ENCODE results near the gene DBH.

The DBH gene

DNA sequence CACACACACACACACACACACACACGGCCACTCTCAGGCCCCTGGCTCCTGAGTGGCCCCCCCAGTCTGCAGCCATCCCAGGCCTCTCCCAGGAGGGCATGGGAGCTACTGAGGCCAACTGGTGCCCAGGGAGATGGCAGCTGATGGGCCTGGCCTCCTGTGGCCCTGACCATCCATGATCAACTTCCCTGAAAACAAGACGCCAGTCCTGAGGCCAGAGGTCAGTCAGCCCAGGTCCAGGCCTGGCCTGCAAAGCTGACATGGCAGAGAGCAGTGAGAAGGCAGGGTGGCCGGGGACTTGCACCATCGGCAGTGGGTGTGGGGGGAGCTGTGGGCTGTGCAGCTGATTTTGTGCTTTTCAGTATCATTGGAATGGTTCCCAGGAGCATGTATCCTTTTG is 55.0 kb downstream of the DBH start:
- H3K4me3 ChIP-seq (ENCODE audit: low read depth, low read length) = no peak overlapping the region
- TF ChIP-seq, protein P1, sequence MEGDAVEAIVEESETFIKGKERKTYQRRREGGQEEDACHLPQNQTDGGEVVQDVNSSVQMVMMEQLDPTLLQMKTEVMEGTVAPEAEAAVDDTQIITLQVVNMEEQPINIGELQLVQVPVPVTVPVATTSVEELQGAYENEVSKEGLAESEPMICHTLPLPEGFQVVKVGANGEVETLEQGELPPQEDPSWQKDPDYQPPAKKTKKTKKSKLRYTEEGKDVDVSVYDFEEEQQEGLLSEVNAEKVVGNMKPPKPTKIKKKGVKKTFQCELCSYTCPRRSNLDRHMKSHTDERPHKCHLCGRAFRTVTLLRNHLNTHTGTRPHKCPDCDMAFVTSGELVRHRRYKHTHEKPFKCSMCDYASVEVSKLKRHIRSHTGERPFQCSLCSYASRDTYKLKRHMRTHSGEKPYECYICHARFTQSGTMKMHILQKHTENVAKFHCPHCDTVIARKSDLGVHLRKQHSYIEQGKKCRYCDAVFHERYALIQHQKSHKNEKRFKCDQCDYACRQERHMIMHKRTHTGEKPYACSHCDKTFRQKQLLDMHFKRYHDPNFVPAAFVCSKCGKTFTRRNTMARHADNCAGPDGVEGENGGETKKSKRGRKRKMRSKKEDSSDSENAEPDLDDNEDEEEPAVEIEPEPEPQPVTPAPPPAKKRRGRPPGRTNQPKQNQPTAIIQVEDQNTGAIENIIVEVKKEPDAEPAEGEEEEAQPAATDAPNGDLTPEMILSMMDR (IDR thresholded peaks at IDR 0.05; ENCODE audit: insufficient read depth, low read depth, low read length, missing control alignments) = no peak
- DNase-seq (ENCODE audit: low read depth) = no peak

DNA sequence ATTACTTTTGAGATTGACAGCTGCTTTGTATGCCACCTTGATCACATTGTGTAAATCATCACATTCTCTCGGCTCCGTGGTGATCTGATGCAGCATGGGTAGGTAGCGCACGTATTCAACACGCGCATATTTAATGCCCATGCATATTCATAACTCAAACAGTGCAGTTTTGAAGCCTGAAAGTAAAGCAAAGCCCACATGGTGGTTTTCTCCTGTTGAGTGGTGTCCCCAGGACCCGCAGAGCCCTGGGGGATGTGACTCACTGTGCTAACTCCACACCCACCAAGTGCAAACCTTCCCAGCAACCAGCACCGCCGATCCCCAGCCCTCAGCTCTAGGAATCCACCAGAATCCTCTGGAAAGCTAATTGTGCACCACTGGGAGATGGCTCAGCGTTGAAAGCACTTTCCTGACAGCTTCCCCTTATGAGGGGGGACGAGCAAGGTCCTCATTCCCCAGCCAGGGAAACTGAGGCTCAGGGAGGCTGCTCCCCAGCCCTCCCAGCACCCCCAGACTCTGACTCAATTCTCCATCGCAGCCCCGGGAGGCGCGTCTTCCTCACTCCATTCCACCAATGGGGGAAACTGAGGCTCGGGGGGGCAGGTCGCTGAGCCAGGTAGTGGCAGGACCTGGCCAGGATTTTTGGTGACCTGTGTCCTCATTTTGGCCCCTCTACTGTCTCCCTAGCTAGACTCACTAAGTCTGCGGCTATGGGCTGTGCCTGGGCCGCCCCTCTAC is 55.6 kb downstream of the DBH start:
- TF ChIP-seq, protein P1 (IDR thresholded peaks at IDR 0.05; ENCODE audit: insufficient read depth, low read depth, low read length, missing control alignments) = no peak
- no peak for DNase-seq (ENCODE audit: low read depth)
- no peak overlapping the region for H3K4me3 ChIP-seq (ENCODE audit: low read depth, low read length)

DNA sequence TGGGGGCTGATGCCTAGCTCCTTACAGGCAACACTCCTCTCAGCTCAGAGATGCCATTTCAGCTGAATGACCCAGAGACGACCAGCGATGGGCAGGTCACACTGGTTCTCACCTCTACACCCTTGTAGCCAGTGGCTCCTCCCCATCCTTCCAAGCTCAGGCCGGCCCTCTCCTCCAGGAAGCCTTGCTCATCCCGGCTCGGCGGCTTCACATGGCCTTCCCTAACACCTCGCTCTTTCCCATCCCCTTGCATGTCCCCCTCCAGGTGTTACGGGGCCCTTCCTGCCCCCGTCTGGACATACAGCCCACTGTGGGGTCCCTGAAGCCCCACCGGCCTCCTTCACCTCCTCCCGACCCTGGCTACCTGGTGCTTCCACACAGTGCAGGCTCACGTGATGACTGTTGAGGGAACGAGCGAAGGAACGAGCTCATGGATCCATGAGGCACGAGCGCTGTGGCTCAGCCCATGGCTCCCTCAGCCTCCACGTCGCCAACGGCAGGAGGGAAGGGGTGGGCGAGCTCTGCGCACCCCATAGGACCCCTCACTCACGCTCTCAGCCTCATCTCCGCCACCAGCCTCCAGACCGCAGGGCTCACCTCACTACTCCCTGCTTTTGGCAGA is 56.3 kb downstream of the DBH start:
- no peak for DNase-seq (ENCODE audit: low read depth)
- no peak overlapping the region for H3K4me3 ChIP-seq (ENCODE audit: low read depth, low read length)
- TF ChIP-seq, protein P1 (IDR thresholded peaks at IDR 0.05; ENCODE audit: insufficient read depth, low read depth, low read length, missing control alignments) = no peak

DNA sequence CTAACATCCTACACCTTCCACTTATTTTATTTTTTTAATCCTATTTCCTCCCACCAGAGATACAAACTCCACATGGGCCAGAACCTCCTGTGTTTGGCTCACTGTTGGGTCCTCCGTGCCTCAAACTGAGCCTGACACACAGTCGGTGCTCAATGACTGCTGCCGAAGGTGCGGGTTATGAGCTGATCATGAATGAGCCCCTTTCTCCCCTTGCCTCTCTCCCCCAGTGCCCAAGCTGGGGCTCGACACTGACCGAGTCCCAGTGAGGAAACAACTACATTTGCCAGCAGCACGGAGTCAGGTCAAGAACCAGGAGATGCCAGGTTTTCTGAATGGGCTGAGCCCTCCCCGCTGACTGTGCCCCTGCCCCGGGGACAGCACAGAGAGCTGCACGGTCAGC is 57.0 kb downstream of the DBH start:
- H3K4me3 ChIP-seq (ENCODE audit: low read depth, low read length) = no peak overlapping the region
- no peak for DNase-seq (ENCODE audit: low read depth)
- TF ChIP-seq, protein P1 (IDR thresholded peaks at IDR 0.05; ENCODE audit: insufficient read depth, low read depth, low read length, missing control alignments) = no peak

DNA sequence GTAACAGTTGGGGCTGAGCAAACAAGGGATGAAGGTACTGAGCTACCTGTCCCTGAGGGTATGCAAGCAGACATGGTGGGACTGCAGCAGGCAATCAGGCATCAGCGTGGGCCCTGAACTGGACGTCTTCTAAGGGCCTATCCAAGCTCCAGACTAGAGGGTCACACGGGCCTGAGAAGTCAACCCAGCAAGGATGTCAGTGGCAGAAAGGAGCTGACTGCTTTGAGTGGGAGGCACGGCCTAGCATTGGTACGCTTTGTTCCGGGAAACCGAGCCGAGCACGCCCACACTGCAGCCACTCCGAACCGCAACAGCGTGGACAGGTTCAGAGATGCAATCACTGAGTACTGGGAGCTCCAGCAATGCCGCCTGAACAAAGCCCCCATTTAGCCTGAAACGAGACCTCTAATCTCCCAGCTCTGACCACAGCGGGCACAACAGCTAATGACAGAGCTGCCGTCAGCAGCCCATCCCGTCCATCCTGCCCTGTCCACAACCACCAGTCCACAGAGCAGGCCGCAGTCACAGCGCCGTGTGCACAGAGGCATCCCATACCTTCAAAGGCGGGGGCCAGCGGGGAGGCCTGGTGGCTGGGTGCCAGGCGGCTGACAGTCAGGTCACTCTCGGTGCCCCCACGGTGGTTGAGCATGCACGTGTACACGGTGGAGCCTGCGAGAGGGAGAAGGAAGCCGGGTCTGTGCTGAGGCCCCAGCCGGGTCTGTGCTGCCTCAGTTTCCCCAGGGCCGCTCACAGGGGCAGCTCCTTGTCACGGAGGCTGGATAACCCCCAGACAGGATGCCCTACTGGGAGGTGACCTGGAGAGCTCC is 57.8 kb downstream of the DBH start:
- TF ChIP-seq, protein P1 (IDR thresholded peaks at IDR 0.05; ENCODE audit: insufficient read depth, low read depth, low read length, missing control alignments) = no peak
- H3K4me3 ChIP-seq (ENCODE audit: low read depth, low read length) = no peak overlapping the region
- DNase-seq (ENCODE audit: low read depth) = no peak

DNA sequence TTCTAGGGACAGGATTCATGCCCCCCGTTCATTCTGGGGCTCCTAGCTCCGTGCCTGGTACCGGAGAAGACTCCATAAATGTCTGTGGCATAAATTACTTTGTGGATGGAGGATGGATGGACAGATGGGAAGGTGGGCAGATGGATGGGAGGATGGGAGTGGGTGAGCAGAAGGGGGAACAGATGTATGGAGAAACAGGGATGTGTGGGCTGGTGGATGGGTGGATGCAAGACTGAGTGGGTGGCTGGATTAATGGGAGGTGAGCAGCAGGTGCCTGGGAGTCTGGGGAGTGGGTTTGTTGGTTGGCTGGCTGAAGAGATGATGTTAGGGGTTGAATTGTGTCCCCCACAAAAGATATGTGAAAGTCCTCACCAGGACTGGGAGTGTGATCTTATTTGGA is 58.5 kb downstream of the DBH start:
- H3K4me3 ChIP-seq (ENCODE audit: low read depth, low read length) = no peak overlapping the region
- no peak for DNase-seq (ENCODE audit: low read depth)
- TF ChIP-seq, protein P1 (IDR thresholded peaks at IDR 0.05; ENCODE audit: insufficient read depth, low read depth, low read length, missing control alignments) = no peak

Data from GM12865 (cell line).